MCF 10A (cell line): ENCODE measurements around the gene PDCD7. TPM values are rescaled to one million over a fixed set of nuclear protein-coding genes. Genes with fewer than 3 reads are reported as not detected.
A peak's percentile ranks its signal among the peaks of the same experiment; 100 is the strongest.

Source experiments
- BruUV-seq: library from RNA; stranded (reverse); fragments of 400-500 nt; replicated peaks from 2 replicates; lab custom pipeline; 2021; lab: Mats Ljungman, UMichigan
- CTCF ChIA-PET: fragments of 300-600 bp; sonication (Branson Sonifier 250); formaldehyde crosslinking; extraction: SDS; loops from one replicate; lab custom pipeline; 2021; ENCODE audit warnings: antibody characterized with exemption, inconsistent platforms; lab: Yijun Ruan, JAX
- POLR2A ChIA-PET: fragments of 300-600, 350-650 bp; sonication (Branson Sonifier 250); formaldehyde crosslinking; extraction: SDS; loops from one replicate; lab custom pipeline; 2020; ENCODE audit warnings: antibody characterized with exemption, inconsistent platforms; lab: Yijun Ruan, JAX
- DNase-seq: peaks from one replicate; pipeline ENCODE4 v3.0.0-alpha.2; 2018; ENCODE audit not compliant: unreplicated experiment
- H3K27ac Mint-ChIP-seq: one replicate; pipeline ENCODE4 v1.8.0; 2022; ENCODE audit warnings: mild to moderate bottlenecking, low read depth, mixed read lengths; ENCODE audit not compliant: unreplicated experiment
- H3K27me3 Mint-ChIP-seq: one replicate; pipeline ENCODE4 v1.8.0; 2022; ENCODE audit warnings: mixed read lengths; ENCODE audit not compliant: insufficient read depth, unreplicated experiment
- H3K36me3 Mint-ChIP-seq: one replicate; pipeline ENCODE4 v1.8.0; 2022; ENCODE audit warnings: mild to moderate bottlenecking, moderate library complexity, mixed read lengths; ENCODE audit not compliant: insufficient read depth, unreplicated experiment
- H3K4me1 Mint-ChIP-seq: one replicate; pipeline ENCODE4 v1.8.0; 2022; ENCODE audit warnings: mixed read lengths; ENCODE audit not compliant: insufficient read depth, unreplicated experiment
- H3K4me3 Mint-ChIP-seq: one replicate; pipeline ENCODE4 v1.8.0; 2022; ENCODE audit warnings: mild to moderate bottlenecking, moderate library complexity, mixed read lengths; ENCODE audit not compliant: unreplicated experiment
- H3K9me3 Mint-ChIP-seq: one replicate; pipeline ENCODE4 v1.8.0; 2022; ENCODE audit warnings: mixed read lengths; ENCODE audit not compliant: unreplicated experiment
- CTCF ChIP-seq: fragments of 200-600 bp; IDR thresholded peaks from one replicate; pipeline ENCODE4 v1.8.0; 2022; ENCODE audit warnings: antibody characterized with exemption, mild to moderate bottlenecking; ENCODE audit not compliant: unreplicated experiment
- intact Hi-C: fragments of 100-400 bp; cut with micrococcal nuclease; formaldehyde crosslinking; loops from 2 replicates; pipeline ENCODE4 v1.14.1; 2022
- total RNA-seq: library from RNA; stranded (reverse); gene quantifications from 2 replicates; pipeline ENCODE4 v1.2.3, GENCODE V29; 2022

The PDCD7 gene
- total RNA-seq, 1 experiment from 2014 or later = 26.3 TPM

GRCh38 chr15:65134538-65134937, 930 bp upstream of the PDCD7 start:
- Mint-ChIP-seq H3K36me3 (peaks cover 16% of the 10 kb centered on the region), H3K9me3 (peaks cover 7% of the 10 kb centered on the region), H3K4me1 (peaks cover 8% of the 10 kb centered on the region), H3K27me3 (no peaks in the 10 kb centered on the region), H3K27ac (no peak overlapping the region), H3K4me3 (peak overlapping the region; percentile 90)
- BruUV-seq = no TSS peak
- ChIA-PET POLR2A (interaction anchor here (0.8 to 1.6 kb wide), 11 partner anchors 10 to 152 kb away, joined by 3 to 8 read pairs (median 6); partner anchors contain the start of gene PARP16), CTCF (interaction anchor here (0.9 to 1.3 kb wide), 2 partner anchors 10 to 13 kb away, joined by 3 read pairs; no protein-coding TSS in a partner anchor)
- no peak for DNase-seq
- TF ChIP-seq CTCF = no peak
- intact Hi-C loops = no loop called here

DNA sequence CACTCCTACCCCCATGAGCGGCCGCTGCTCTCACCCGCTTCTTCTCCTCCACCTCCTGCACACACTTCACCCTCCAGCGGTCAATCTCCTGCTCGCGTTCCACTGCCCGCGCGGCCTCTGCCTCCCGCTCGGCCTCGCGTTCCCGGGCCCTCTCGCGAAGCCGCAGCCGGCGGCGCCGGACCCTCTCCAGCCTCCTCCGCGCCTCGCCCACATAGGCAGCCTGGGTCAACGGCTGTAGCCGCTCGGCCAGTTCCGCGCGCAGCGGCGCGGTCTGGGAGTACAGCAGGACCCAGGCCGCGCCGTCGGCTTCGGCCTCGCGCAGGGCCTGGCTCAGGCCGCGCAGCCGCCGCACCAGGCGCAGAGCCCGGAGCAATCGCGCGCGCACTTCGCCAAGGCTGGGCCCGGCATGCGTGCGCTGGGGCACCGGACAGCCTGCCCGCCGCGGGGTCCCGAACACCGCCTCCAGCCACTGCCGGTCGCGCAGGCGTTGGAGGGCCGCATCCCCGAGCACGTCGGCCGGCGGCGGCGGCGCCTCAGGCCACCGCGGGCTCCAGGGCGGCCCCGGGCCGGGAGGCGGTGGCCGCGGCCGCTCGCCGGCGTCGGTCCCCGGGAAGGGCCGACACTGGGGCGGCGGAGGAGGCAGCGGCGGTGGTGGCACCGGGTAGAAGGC, 595 bp downstream of the PDCD7 start:
- TF ChIP-seq CTCF = no peak
- peaks cover 31% of the 10 kb centered on the region for H3K36me3 Mint-ChIP-seq
- peak overlapping the region; percentile 90 for H3K27ac Mint-ChIP-seq
- BruUV-seq = no TSS peak
- ChIA-PET CTCF (interaction anchor here (1.3 kb wide), 1 partner anchor 14 kb away, joined by 3 read pairs; no protein-coding TSS in a partner anchor), POLR2A (interaction anchor here (0.7 to 1.6 kb wide), 10 partner anchors 12 to 583 kb away, joined by 3 to 8 read pairs (median 4); partner anchors contain the start of genes CLPX, PARP16 and SPG21)
- peak overlapping the region; percentile 90 for H3K4me3 Mint-ChIP-seq
- peak; percentile 30 for DNase-seq
- intact Hi-C loops = no loop called here
- H3K27me3 Mint-ChIP-seq = no peaks in the 10 kb centered on the region
- peaks cover 8% of the 10 kb centered on the region for H3K4me1 Mint-ChIP-seq
- H3K9me3 Mint-ChIP-seq = peaks cover 7% of the 10 kb centered on the region

- no TSS peak for BruUV-seq
- Mint-ChIP-seq H3K4me3 (no peak overlapping the region), H3K9me3 (no peaks in the 10 kb centered on the region), H3K4me1 (peaks cover 8% of the 10 kb centered on the region), H3K27ac (no peak overlapping the region), H3K27me3 (no peaks in the 10 kb centered on the region), H3K36me3 (peaks cover 52% of the 10 kb centered on the region)
- intact Hi-C loops = no loop called here
- peak; percentile 16 for DNase-seq
- POLR2A ChIA-PET = interaction anchor here (1.1 kb wide), 1 partner anchor 154 kb away, joined by 3 read pairs; no protein-coding TSS in a partner anchor
- no peak for TF ChIP-seq CTCF
- CTCF ChIA-PET = no interaction called here
Observed at GRCh38 chr15:65130941-65131340, 2.7 kb downstream of the PDCD7 start.

DNA sequence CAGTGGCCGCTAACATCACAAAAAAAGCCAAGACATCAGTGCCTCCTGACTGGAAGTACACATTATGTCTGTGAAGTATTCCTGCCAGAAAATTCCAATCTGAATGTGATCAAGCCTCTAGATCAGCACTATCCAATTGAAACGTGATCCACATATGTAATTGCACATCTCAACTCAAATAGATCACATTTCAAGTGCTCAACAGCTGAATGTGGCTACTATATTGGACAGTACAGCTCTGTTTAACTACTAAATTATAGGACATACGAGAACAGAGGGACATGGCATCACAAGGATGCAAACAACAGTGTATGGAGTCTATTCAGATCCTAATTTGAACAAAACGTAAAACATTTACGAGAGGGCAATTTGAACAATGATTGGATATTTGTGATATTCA, 18.1 kb downstream of the PDCD7 start:
- H3K36me3 Mint-ChIP-seq = peaks cover 62% of the 10 kb centered on the region
- H3K27ac Mint-ChIP-seq = no peak overlapping the region
- no peak for DNase-seq
- intact Hi-C loops = no loop called here
- TF ChIP-seq CTCF = no peak
- ChIA-PET CTCF (interaction anchor here (0.7 to 1.7 kb wide), 2 partner anchors 156 to 385 kb away, joined by 3 to 4 read pairs; no protein-coding TSS in a partner anchor), POLR2A (interaction anchor here (0.9 to 1.5 kb wide), 2 partner anchors 17 to 18 kb away, joined by 3 read pairs; partner anchors contain the start of gene PDCD7)
- H3K4me1 Mint-ChIP-seq = no peaks in the 10 kb centered on the region
- H3K27me3 Mint-ChIP-seq = no peaks in the 10 kb centered on the region
- H3K4me3 Mint-ChIP-seq = no peak overlapping the region
- no TSS peak for BruUV-seq
- H3K9me3 Mint-ChIP-seq = no peaks in the 10 kb centered on the region
